A172 (cell line): Measurements from ENCODE around the gene SLC47A2. TPM values are rescaled to one million over a fixed set of nuclear protein-coding genes. Genes with fewer than 3 reads are reported as not detected.

ENCODE experiments used
- DNase-seq: peaks from one replicate; pipeline ENCODE4 v3.0.0-alpha.2; 2015; ENCODE audit warnings: low spot score
- total RNA-seq: library from RNA; depleted of rRNA; stranded (reverse); fragments of >200 nt; shearing (Covaris generic); gene quantifications from 2 replicates; pipeline ENCODE4 v1.2.3, GENCODE V29; 2014

Gene SLC47A2
- total RNA-seq, 1 experiment from 2014 or later, result 1.9 TPM

- no peak for DNase-seq
Measured at GRCh38 chr17:19728084-19728495, 11.7 kb upstream of the SLC47A2 start.

- no peak for DNase-seq
Measured at GRCh38 chr17:19727501-19728078, 11.2 kb upstream of the SLC47A2 start.

GRCh38 chr17:19726631-19727376 lies 10.4 kb upstream of the SLC47A2 start:
- no peak for DNase-seq

GRCh38 chr17:19725486-19725885 lies 9.1 kb upstream of the SLC47A2 start:
- DNase-seq, result no peak

- no peak for DNase-seq
Measured at GRCh38 chr17:19724501-19725420, 8.4 kb upstream of the SLC47A2 start.

- DNase-seq, result no peak
Measured at GRCh38 chr17:19723964-19724363, 7.6 kb upstream of the SLC47A2 start.

GRCh38 chr17:19720631-19721426 lies 4.4 kb upstream of the SLC47A2 start:
- no peak for DNase-seq

- DNase-seq, result no peak
Measured at GRCh38 chr17:19720210-19720475, 3.8 kb upstream of the SLC47A2 start.

GRCh38 chr17:19719355-19720209 lies 3.2 kb upstream of the SLC47A2 start:
- no peak for DNase-seq

GRCh38 chr17:19718613-19719354 lies 2.4 kb upstream of the SLC47A2 start:
- DNase-seq, result no peak

GRCh38 chr17:19718041-19718612 lies 1.7 kb upstream of the SLC47A2 start:
- no peak for DNase-seq

GRCh38 chr17:19717411-19717908 lies 1.1 kb upstream of the SLC47A2 start:
- DNase-seq, result no peak

- DNase-seq, result no peak
Measured at GRCh38 chr17:19717031-19717360, 612 bp upstream of the SLC47A2 start.

- no peak for DNase-seq
Measured at GRCh38 chr17:19714542-19715411, 1.6 kb downstream of the SLC47A2 start.

GRCh38 chr17:19713901-19714361 lies 2.5 kb downstream of the SLC47A2 start:
- DNase-seq, result no peak

- no peak for DNase-seq
Measured at GRCh38 chr17:19713462-19713861, 2.9 kb downstream of the SLC47A2 start.

- no peak for DNase-seq
Measured at GRCh38 chr17:19712436-19713004, 3.9 kb downstream of the SLC47A2 start.

- no peak for DNase-seq
Measured at GRCh38 chr17:19709841-19710240, 6.5 kb downstream of the SLC47A2 start.
